ENCODE measurements around the gene UBE4A.

DNA sequence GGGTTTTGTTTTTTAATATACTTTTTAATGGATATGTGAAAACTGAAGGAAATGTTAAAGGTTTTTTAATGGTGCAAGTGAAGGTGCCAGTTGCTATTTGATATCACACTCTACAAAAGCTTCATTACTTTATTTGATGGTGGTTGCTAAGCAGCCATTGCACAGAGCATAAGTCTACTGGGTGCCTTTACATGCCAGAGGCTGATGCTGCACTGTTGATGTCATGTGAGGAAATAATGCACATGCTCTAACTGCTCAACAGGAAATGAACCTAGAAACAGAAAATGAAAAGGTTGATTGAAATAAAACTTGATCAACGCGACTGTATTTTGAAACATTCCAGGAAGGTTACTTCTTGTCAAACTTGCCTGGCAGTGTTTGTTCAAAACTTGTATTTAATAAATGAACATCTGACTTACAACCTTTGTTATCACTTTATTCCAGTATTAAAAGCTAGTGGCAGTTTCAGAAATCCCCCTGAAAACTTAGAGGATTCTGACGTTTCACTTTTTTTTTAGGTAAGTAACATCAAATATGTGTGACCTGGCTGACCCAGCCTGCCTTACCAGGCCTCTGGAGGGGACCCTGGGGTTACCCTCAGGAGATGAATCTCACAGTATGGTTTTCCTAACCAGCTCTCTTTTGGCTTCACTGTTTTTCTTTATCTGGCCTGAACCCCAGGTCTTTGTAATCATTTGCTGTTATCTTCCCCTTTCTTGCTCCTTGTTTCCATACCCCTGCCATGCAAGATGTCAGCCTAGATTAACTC is 39.6 kb downstream of the UBE4A start:
- TF ChIP-seq, protein P1, sequence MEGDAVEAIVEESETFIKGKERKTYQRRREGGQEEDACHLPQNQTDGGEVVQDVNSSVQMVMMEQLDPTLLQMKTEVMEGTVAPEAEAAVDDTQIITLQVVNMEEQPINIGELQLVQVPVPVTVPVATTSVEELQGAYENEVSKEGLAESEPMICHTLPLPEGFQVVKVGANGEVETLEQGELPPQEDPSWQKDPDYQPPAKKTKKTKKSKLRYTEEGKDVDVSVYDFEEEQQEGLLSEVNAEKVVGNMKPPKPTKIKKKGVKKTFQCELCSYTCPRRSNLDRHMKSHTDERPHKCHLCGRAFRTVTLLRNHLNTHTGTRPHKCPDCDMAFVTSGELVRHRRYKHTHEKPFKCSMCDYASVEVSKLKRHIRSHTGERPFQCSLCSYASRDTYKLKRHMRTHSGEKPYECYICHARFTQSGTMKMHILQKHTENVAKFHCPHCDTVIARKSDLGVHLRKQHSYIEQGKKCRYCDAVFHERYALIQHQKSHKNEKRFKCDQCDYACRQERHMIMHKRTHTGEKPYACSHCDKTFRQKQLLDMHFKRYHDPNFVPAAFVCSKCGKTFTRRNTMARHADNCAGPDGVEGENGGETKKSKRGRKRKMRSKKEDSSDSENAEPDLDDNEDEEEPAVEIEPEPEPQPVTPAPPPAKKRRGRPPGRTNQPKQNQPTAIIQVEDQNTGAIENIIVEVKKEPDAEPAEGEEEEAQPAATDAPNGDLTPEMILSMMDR (conservative IDR thresholded peaks at IDR 0.05; ENCODE audit: low read depth, low read length): no peak
- no peak for TF ChIP-seq NFE2L2 (IDR thresholded peaks at IDR 0.05; ENCODE audit: low read depth, low read length)
- TF ChIP-seq SMC3 (IDR thresholded peaks at IDR 0.05; ENCODE audit: low read depth, low read length): no peak
- no peak for TF ChIP-seq RCOR1 (IDR thresholded peaks at IDR 0.05; ENCODE audit: insufficient replicate concordance, low read length)
- TF ChIP-seq BHLHE40 (IDR thresholded peaks at IDR 0.05; ENCODE audit: low read depth, low read length): no peak
- TF ChIP-seq RAD21 (IDR thresholded peaks at IDR 0.05; ENCODE audit: low read length): no peak
- TF ChIP-seq POLR2A (IDR thresholded peaks at IDR 0.05; ENCODE audit: low read depth, low read length): no peak
- no peak for TF ChIP-seq FOS (IDR thresholded peaks at IDR 0.05; ENCODE audit: low read depth, low read length)
